K562 (cell line): Measurements from ENCODE around the gene CNIH4. TPM values are rescaled to one million over a fixed set of nuclear protein-coding genes. Genes with fewer than 3 reads are reported as not detected.

Experiments
- BRF1 ChIP-seq: IDR thresholded peaks from 3 replicates; pipeline ENCODE4 v1.6.1; 2011; ENCODE audit warnings: borderline replicate concordance, mild to moderate bottlenecking; ENCODE audit not compliant: insufficient read length; ENCODE audit errors: extremely low read depth
- CBX1 ChIP-seq: sonication (generic); IDR thresholded peaks from 2 replicates; pipeline ENCODE4 v1.6.1; 2016; ENCODE audit warnings: antibody characterized with exemption, low read depth, mild to moderate bottlenecking
- EWSR1 ChIP-seq: fragments of 450-650 bp; IDR thresholded peaks from 2 replicates; pipeline ENCODE4 v1.6.1; 2018; ENCODE audit warnings: borderline replicate concordance, mild to moderate bottlenecking, low read depth, moderate library complexity; ENCODE audit not compliant: partially characterized antibody
- KLF13 ChIP-seq: fragments of 450-650 bp; IDR thresholded peaks from 2 replicates; pipeline ENCODE4 v1.6.1; 2016; ENCODE audit warnings: missing genetic modification characterization, low read depth, mild to moderate bottlenecking, missing compliant biosample characterization, moderate library complexity, borderline replicate concordance
- POLR2AphosphoS5 ChIP-seq: IDR thresholded peaks from 2 replicates; pipeline ENCODE4 v1.6.1; 2011; ENCODE audit warnings: mild to moderate bottlenecking, low read depth, low read length, moderate library complexity; ENCODE audit not compliant: control insufficient read depth, insufficient read depth
- ZNF24 ChIP-seq: fragments of 450-650 bp; IDR thresholded peaks from 2 replicates; pipeline ENCODE4 v1.6.1; 2016
- polyA plus RNA-seq, 8 experiments: library from polyadenylated mRNA; depleted of rRNA in 4 of 8; stranded (reverse) in 5 of 8; unstranded in 3 of 8; fragments of >200 nt; fragmentation: Nextera tagmentation in 2 of 8; fragmentation: Illumina TruSeq in 1 of 8; extraction: Ambion mirVana in 2 of 8; extraction: Trizol in 1 of 8; gene quantifications; 2 replicates each; pipeline versions ENCODE4 v1.2.1 to v1.2.3, GENCODE V29; 2011 to 2014; ENCODE audit warnings: inconsistent platforms in 1 of 8, missing spikeins in 1 of 8
- total RNA-seq, 7 experiments: library from RNA; depleted of rRNA in 6 of 7; stranded (reverse); fragments of >200 nt in 6 of 7; fragmentation: Illumina TruSeq in 2 of 7; extraction: Trizol in 2 of 7; gene quantifications; 2 replicates each; pipeline versions ENCODE4 v1.2.1 to v1.2.3, GENCODE V29; 2011 to 2021; ENCODE audit warnings: low replicate concordance in 1 of 7
- TF ChIP-seq, protein P1 (sequence below), 2 experiments: fragments of 450-650 bp in 1 of 2; IDR thresholded peaks; 2 replicates each; pipeline ENCODE4 v1.6.1; 2011 to 2017; ENCODE audit warnings: low read depth in 2 of 2, antibody characterized with exemption in 1 of 2, borderline replicate concordance in 1 of 2, low read length in 1 of 2, mild to moderate bottlenecking in 1 of 2, mixed read lengths in 1 of 2; ENCODE audit not compliant: control insufficient read depth in 1 of 2
- TF ChIP-seq, protein P2 (sequence below): fragments of 450-650 bp; IDR thresholded peaks from 2 replicates; pipeline ENCODE4 v1.6.1; 2014; ENCODE audit warnings: low read depth, mild to moderate bottlenecking, moderate library complexity, borderline replicate concordance
- TF ChIP-seq, protein P3 (sequence below): fragments of 250-450 bp; sonication (Bioruptor Pico); IDR thresholded peaks from 2 replicates; pipeline ENCODE4 v1.5.0; 2021
- TF ChIP-seq, protein P4 (sequence below): IDR thresholded peaks from 2 replicates; pipeline ENCODE4 v1.6.1; 2011; ENCODE audit warnings: borderline replicate concordance, low read depth, mild to moderate bottlenecking, moderate library complexity, low read length; ENCODE audit not compliant: insufficient read depth, poor library complexity, severe bottlenecking
- TF ChIP-seq, protein P5 (sequence below), 2 experiments: fragments of 250-450 bp in 1 of 2; fragments of 450-650 bp in 1 of 2; sonication (Bioruptor Pico) in 1 of 2; IDR thresholded peaks; 2 replicates each; pipeline versions ENCODE4 v1.6.1 to v1.8.0; 2016 to 2021; ENCODE audit warnings: mild to moderate bottlenecking in 2 of 2, moderate library complexity in 2 of 2, missing compliant biosample characterization in 1 of 2, missing genetic modification characterization in 1 of 2
- TF ChIP-seq, protein P6 (sequence below): sonication (generic); formaldehyde crosslinking; IDR thresholded peaks from 2 replicates; pipeline ENCODE4 v1.8.0; 2022; ENCODE audit warnings: missing genetic modification reagents, mild to moderate bottlenecking, borderline replicate concordance

The CNIH4 gene
- total and polyA plus RNA-seq, 9 of the 15 experiments (the other 6 are each of a cell fraction or from before 2014, with no cell fraction given) = 41.3 to 266 (median 61.1) TPM

DNA sequence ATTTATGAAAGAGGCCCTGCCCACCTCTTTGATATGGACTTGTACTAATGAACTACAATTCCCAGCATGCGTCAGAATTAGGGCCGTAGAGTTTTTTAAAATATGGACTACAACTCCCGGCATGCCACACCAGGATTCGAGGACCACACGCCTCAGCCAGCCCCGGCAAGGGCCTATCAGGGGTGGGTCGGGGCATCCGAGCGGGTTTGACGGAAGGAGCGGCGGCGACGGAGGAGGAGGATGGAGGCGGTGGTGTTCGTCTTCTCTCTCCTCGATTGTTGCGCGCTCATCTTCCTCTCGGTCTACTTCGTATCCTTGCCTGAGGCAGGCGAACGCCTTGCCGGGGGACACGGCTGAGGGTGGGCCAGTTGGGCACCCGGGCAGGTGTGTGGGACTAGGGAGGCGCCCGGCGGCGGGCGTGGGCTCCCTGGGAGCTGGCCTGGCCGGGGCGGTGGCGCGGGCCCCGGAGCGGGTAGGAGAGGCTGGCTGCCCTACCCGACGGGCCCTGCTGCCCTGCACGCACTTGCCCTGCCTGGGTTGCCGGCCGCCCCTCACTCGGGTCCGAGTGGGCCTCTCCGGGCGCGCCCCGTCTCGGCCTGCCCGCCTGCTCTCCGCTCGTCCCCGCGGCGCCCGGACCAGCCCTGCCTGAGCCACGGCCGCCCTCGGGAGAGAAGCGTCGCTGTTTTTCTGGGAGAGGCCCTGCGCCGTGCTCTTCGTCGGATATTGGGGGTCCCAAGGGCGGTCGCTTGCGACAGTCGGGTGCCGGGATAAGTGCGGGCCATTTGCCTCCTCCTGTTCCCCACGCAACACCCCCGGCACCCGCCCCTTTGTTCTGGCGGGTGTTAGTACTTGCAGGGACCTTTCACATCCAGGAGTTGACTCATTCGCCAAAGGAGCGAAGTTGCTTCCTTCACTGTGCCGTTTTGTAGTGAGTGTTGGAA is at the start of gene CNIH4 (continued):
- TF ChIP-seq, protein P1, sequence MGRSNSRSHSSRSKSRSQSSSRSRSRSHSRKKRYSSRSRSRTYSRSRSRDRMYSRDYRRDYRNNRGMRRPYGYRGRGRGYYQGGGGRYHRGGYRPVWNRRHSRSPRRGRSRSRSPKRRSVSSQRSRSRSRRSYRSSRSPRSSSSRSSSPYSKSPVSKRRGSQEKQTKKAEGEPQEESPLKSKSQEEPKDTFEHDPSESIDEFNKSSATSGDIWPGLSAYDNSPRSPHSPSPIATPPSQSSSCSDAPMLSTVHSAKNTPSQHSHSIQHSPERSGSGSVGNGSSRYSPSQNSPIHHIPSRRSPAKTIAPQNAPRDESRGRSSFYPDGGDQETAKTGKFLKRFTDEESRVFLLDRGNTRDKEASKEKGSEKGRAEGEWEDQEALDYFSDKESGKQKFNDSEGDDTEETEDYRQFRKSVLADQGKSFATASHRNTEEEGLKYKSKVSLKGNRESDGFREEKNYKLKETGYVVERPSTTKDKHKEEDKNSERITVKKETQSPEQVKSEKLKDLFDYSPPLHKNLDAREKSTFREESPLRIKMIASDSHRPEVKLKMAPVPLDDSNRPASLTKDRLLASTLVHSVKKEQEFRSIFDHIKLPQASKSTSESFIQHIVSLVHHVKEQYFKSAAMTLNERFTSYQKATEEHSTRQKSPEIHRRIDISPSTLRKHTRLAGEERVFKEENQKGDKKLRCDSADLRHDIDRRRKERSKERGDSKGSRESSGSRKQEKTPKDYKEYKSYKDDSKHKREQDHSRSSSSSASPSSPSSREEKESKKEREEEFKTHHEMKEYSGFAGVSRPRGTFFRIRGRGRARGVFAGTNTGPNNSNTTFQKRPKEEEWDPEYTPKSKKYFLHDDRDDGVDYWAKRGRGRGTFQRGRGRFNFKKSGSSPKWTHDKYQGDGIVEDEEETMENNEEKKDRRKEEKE (IDR thresholded peaks at IDR 0.05; ENCODE audit: borderline replicate concordance in 1 of 2, control insufficient read depth in 1 of 2, low read depth in 2 of 2, low read length in 1 of 2) = no peak
- TF ChIP-seq, protein P2, sequence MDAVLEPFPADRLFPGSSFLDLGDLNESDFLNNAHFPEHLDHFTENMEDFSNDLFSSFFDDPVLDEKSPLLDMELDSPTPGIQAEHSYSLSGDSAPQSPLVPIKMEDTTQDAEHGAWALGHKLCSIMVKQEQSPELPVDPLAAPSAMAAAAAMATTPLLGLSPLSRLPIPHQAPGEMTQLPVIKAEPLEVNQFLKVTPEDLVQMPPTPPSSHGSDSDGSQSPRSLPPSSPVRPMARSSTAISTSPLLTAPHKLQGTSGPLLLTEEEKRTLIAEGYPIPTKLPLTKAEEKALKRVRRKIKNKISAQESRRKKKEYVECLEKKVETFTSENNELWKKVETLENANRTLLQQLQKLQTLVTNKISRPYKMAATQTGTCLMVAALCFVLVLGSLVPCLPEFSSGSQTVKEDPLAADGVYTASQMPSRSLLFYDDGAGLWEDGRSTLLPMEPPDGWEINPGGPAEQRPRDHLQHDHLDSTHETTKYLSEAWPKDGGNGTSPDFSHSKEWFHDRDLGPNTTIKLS = peak; percentile 85; the same call in 1 of the 2 replicates
- TF ChIP-seq KLF13 (tag) (peak; percentile 53; the same call in 1 of the 2 replicates), POLR2AphosphoS5 (peak; percentile 70), BRF1 (no peak), EWSR1 (no peak), ZNF24 (no peak), CBX1 (peak; percentile 70; the same call in 1 of the 2 replicates)
- TF ChIP-seq, protein P3, sequence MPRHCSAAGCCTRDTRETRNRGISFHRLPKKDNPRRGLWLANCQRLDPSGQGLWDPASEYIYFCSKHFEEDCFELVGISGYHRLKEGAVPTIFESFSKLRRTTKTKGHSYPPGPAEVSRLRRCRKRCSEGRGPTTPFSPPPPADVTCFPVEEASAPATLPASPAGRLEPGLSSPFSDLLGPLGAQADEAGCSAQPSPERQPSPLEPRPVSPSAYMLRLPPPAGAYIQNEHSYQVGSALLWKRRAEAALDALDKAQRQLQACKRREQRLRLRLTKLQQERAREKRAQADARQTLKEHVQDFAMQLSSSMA = peak; percentile 18; the same call in 1 of the 2 replicates
- TF ChIP-seq, protein P4, sequence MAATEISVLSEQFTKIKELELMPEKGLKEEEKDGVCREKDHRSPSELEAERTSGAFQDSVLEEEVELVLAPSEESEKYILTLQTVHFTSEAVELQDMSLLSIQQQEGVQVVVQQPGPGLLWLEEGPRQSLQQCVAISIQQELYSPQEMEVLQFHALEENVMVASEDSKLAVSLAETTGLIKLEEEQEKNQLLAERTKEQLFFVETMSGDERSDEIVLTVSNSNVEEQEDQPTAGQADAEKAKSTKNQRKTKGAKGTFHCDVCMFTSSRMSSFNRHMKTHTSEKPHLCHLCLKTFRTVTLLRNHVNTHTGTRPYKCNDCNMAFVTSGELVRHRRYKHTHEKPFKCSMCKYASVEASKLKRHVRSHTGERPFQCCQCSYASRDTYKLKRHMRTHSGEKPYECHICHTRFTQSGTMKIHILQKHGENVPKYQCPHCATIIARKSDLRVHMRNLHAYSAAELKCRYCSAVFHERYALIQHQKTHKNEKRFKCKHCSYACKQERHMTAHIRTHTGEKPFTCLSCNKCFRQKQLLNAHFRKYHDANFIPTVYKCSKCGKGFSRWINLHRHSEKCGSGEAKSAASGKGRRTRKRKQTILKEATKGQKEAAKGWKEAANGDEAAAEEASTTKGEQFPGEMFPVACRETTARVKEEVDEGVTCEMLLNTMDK = no peak
- TF ChIP-seq, protein P5, sequence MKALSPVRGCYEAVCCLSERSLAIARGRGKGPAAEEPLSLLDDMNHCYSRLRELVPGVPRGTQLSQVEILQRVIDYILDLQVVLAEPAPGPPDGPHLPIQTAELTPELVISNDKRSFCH (CRISPR knock-in tag; IDR thresholded peaks at IDR 0.05) = no peak
- TF ChIP-seq, protein P5 (tag; IDR thresholded peaks at IDR 0.05) = 0 out of 2 replicates have a peak, but pooled peaks have one; percentile 48
- TF ChIP-seq, protein P6, sequence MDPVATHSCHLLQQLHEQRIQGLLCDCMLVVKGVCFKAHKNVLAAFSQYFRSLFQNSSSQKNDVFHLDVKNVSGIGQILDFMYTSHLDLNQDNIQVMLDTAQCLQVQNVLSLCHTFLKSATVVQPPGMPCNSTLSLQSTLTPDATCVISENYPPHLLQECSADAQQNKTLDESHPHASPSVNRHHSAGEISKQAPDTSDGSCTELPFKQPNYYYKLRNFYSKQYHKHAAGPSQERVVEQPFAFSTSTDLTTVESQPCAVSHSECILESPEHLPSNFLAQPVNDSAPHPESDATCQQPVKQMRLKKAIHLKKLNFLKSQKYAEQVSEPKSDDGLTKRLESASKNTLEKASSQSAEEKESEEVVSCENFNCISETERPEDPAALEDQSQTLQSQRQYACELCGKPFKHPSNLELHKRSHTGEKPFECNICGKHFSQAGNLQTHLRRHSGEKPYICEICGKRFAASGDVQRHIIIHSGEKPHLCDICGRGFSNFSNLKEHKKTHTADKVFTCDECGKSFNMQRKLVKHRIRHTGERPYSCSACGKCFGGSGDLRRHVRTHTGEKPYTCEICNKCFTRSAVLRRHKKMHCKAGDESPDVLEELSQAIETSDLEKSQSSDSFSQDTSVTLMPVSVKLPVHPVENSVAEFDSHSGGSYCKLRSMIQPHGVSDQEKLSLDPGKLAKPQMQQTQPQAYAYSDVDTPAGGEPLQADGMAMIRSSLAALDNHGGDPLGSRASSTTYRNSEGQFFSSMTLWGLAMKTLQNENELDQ (CRISPR knock-in tag) = no peak
